Keratinocyte (primary cell): ENCODE measurements around the gene SFTPB. TPM values are rescaled to one million over a fixed set of nuclear protein-coding genes. Genes with fewer than 3 reads are reported as not detected.

ENCODE experiments used
- DNase-seq: peaks from one replicate; pipeline ENCODE4 v3.0.0-alpha.2; 2011; ENCODE audit warnings: low read depth, missing footprints, low spot score
- FAIRE-seq: peaks from 2 replicates; lab custom pipeline; 2011; peaks lifted over from hg19 to GRCh38; lab: Jason Lieb, UNC
- H2AFZ ChIP-seq: 2 replicates; pipeline ENCODE4 v1.6.0; 2012; ENCODE audit warnings: low read length, control low read depth, inconsistent platforms; ENCODE audit not compliant: control insufficient read depth
- H3K27ac ChIP-seq: 2 replicates; pipeline ENCODE4 v1.5.1; 2011; ENCODE audit warnings: low read length; ENCODE audit not compliant: control insufficient read depth, insufficient read depth
- H3K27me3 ChIP-seq: 3 replicates; pipeline ENCODE4 v1.6.0; 2011; ENCODE audit warnings: low read length; ENCODE audit not compliant: control insufficient read depth, insufficient read depth; ENCODE audit errors: extremely low read depth
- H3K36me3 ChIP-seq, 2 experiments: 2 replicates in 1 of 2; 3 replicates in 1 of 2; pipeline ENCODE4 v1.5.1; 2011; ENCODE audit warnings: low read length in 2 of 2, mild to moderate bottlenecking in 1 of 2; ENCODE audit not compliant: control insufficient read depth in 2 of 2, insufficient read depth in 2 of 2; ENCODE audit errors: extremely low read depth in 1 of 2
- H3K4me1 ChIP-seq: 3 replicates; pipeline ENCODE4 v1.5.1; 2011; ENCODE audit warnings: low read length; ENCODE audit not compliant: control insufficient read depth, insufficient read depth; ENCODE audit errors: extremely low read depth
- H3K4me2 ChIP-seq: 3 replicates; pipeline ENCODE4 v1.6.0; 2011; ENCODE audit warnings: low read depth, low read length; ENCODE audit not compliant: control insufficient read depth, insufficient read depth; ENCODE audit errors: extremely low read depth
- H3K4me3 ChIP-seq, 3 experiments: fragments of 200-600 bp in 1 of 3; sonication (generic) in 1 of 3; 2 replicates in 2 of 3; 3 replicates in 1 of 3; pipeline ENCODE4 v1.5.1; 2011 to 2016; ENCODE audit warnings: low read length in 3 of 3, mild to moderate bottlenecking in 3 of 3, control low read depth in 2 of 3, inconsistent platforms in 1 of 3, low read depth in 1 of 3, mixed read lengths in 1 of 3, mixed run types in 1 of 3, moderate library complexity in 1 of 3; ENCODE audit not compliant: control insufficient read depth in 2 of 3, insufficient read depth in 2 of 3; ENCODE audit errors: extremely low read depth in 1 of 3
- H3K79me2 ChIP-seq: 2 replicates; pipeline ENCODE4 v1.6.0; 2012; ENCODE audit warnings: low read length; ENCODE audit not compliant: control insufficient read depth, insufficient read depth
- H3K9ac ChIP-seq: 3 replicates; pipeline ENCODE4 v1.6.0; 2011; ENCODE audit warnings: low read length; ENCODE audit not compliant: control insufficient read depth, insufficient read depth; ENCODE audit errors: extremely low read depth
- H3K9me1 ChIP-seq: 3 replicates; pipeline ENCODE4 v1.6.0; 2011; ENCODE audit warnings: low read length; ENCODE audit not compliant: control insufficient read depth, insufficient read depth; ENCODE audit errors: extremely low read depth
- H3K9me3 ChIP-seq: 2 replicates; pipeline ENCODE4 v1.5.1; 2012; ENCODE audit warnings: low read depth, low read length; ENCODE audit not compliant: control insufficient read depth
- H4K20me1 ChIP-seq: 3 replicates; pipeline ENCODE4 v1.6.0; 2011; ENCODE audit warnings: low read length; ENCODE audit not compliant: control insufficient read depth, insufficient read depth; ENCODE audit errors: extremely low read depth
- EZH2 ChIP-seq: IDR thresholded peaks from one replicate; pipeline ENCODE4 v1.6.1; 2012; ENCODE audit warnings: inconsistent platforms, mild to moderate bottlenecking, low read length, moderate library complexity
- dilution Hi-C: fragments of 300-500 bp; cut with MboI; formaldehyde crosslinking; loops from one replicate; pipeline ENCODE4 v1.7.0; 2020; ENCODE audit warnings: low sequenced_read_pairs; ENCODE audit not compliant: extremely low pct_ligation_motif_present
- polyA plus RNA-seq, 5 experiments: library from polyadenylated mRNA; depleted of rRNA in 3 of 5; stranded (reverse) in 3 of 5; stranded (forward) in 1 of 5; unstranded in 1 of 5; fragments of >200 nt; gene quantifications; 1 replicate in 1 of 5; 2 replicates in 3 of 5; 3 replicates in 1 of 5; pipeline versions ENCODE4 v1.2.1 to v1.2.3, GENCODE V29; 2011 to 2012; ENCODE audit warnings: missing spikeins in 2 of 5, low read depth in 1 of 5, low replicate concordance in 1 of 5
- TF ChIP-seq, protein P1 (sequence below), 3 experiments: IDR thresholded peaks in 1 of 3; conservative IDR thresholded peaks in 1 of 3; optimal IDR thresholded peaks in 1 of 3; 2 replicates in 2 of 3; 3 replicates in 1 of 3; pipeline versions ENCODE3 to v1.5.1; 2011; ENCODE audit warnings: low read length in 3 of 3, mild to moderate bottlenecking in 3 of 3, moderate library complexity in 2 of 3, control low read depth in 1 of 3, inconsistent platforms in 1 of 3; ENCODE audit not compliant: insufficient read depth in 2 of 3; ENCODE audit errors: extremely low read depth in 1 of 3

The SFTPB gene
- polyA plus RNA-seq, 1 donor (not counting 4 experiments of a cell fraction or from before 2014, with no cell fraction given), result not detected

GRCh38 chr2:85665264-85665937 lies 2.6 kb downstream of the SFTPB start:
- H3K4me3 ChIP-seq, result no peak overlapping the region
- H2AFZ ChIP-seq, result no peak overlapping the region
- H3K9me1 ChIP-seq, result no peaks in the 10 kb centered on the region
- no peaks in the 10 kb centered on the region for H3K4me1 ChIP-seq
- no peak overlapping the region for H3K27ac ChIP-seq
- no peaks in the 10 kb centered on the region for H4K20me1 ChIP-seq
- H3K9me3 ChIP-seq, result no peaks in the 10 kb centered on the region
- H3K27me3 ChIP-seq, result no peaks in the 10 kb centered on the region
- dilution Hi-C loops, result no loop called here
- DNase-seq, result no peak
- no peak overlapping the region for H3K4me2 ChIP-seq
- no peak for FAIRE-seq
- TF ChIP-seq EZH2, result no peak
- TF ChIP-seq, protein P1, sequence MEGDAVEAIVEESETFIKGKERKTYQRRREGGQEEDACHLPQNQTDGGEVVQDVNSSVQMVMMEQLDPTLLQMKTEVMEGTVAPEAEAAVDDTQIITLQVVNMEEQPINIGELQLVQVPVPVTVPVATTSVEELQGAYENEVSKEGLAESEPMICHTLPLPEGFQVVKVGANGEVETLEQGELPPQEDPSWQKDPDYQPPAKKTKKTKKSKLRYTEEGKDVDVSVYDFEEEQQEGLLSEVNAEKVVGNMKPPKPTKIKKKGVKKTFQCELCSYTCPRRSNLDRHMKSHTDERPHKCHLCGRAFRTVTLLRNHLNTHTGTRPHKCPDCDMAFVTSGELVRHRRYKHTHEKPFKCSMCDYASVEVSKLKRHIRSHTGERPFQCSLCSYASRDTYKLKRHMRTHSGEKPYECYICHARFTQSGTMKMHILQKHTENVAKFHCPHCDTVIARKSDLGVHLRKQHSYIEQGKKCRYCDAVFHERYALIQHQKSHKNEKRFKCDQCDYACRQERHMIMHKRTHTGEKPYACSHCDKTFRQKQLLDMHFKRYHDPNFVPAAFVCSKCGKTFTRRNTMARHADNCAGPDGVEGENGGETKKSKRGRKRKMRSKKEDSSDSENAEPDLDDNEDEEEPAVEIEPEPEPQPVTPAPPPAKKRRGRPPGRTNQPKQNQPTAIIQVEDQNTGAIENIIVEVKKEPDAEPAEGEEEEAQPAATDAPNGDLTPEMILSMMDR (optimal IDR thresholded peaks at IDR 0.05 in 1 of 3, IDR thresholded peaks at IDR 0.05 in 1 of 3, conservative IDR thresholded peaks at IDR 0.05 in 1 of 3; ENCODE audit: extremely low read depth in 1 of 3, insufficient read depth in 2 of 3, low read length in 3 of 3), result no peak
- H3K9ac ChIP-seq, result no peak overlapping the region
- H3K79me2 ChIP-seq, result no peaks in the 10 kb centered on the region
- H3K36me3 ChIP-seq, result no peaks in the 10 kb centered on the region

- FAIRE-seq (no peak), DNase-seq (no peak)
- dilution Hi-C loops, result no loop called here
- Histone ChIP-seq H3K4me3 (no peak overlapping the region), H3K4me2 (no peak overlapping the region), H3K4me1 (no peaks in the 10 kb centered on the region), H3K36me3 (peaks cover 0 to 1% of the 10 kb centered on the region in 2 experiments), H3K9ac (no peak overlapping the region), H3K27me3 (no peaks in the 10 kb centered on the region), H3K9me3 (no peaks in the 10 kb centered on the region), H4K20me1 (no peaks in the 10 kb centered on the region), H3K9me1 (no peaks in the 10 kb centered on the region), H2AFZ (no peak overlapping the region), H3K27ac (no peak overlapping the region), H3K79me2 (no peaks in the 10 kb centered on the region)
- TF ChIP-seq EZH2, result no peak
- TF ChIP-seq, protein P1 (optimal IDR thresholded peaks at IDR 0.05 in 1 of 3, IDR thresholded peaks at IDR 0.05 in 1 of 3, conservative IDR thresholded peaks at IDR 0.05 in 1 of 3; ENCODE audit: extremely low read depth in 1 of 3, insufficient read depth in 2 of 3, low read length in 3 of 3), result no peak
Measured at GRCh38 chr2:85663594-85664565, 4.1 kb downstream of the SFTPB start.
